Measurements from ENCODE around the gene KIFC1. TPM values are rescaled to one million over a fixed set of nuclear protein-coding genes. Genes with fewer than 3 reads are reported as not detected.

The KIFC1 gene
- total RNA-seq, 2 experiments from 2014 or later = 117 to 127 TPM

DNA sequence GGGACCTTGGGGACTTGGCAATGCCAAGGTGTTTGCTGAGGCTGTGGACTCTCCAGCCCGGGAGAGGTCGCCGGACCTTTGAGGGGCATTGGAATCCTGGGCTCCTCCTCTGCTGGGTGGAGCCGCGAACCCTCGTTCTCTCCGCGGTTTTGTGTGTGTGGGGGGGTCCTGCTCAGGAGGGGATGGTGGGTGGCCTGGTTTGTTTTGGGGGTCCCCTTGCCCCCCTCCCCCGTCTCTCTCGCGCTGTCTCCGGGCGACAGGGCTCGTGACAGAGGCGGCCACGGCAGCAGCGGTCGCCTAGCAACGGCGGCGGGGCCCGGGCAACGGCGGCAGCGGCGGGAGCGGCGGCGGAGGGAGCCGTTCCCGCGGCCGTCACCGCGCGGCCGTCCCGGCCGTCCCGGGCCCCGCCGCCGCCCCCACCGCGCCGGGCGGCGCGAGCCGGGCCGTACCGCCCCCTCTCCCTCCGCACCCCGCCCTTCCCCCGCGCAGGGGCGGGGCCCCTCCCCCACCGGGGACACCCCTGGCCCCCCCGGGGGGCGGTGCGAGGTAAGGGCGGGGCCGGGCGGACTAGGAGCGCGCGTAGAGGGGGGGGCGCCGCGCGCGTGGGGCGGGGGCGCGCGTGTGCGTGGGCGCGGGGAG is 36.1 kb downstream of the KIFC1 start:
- DNase-seq = peak; percentile 73
- ATAC-seq (ENCODE audit: low read depth) = no peak
- POLR2A ChIA-PET = interaction anchor here (1.7 kb wide), 1 partner anchor 9 kb away, joined by 7 read pairs; the partner anchor contains the start of gene SYNGAP1
- peak overlapping the region; percentile 83 for H3K27ac Mint-ChIP-seq
- peaks cover 15% of the 10 kb centered on the region for H3K36me3 Mint-ChIP-seq
- no peaks in the 10 kb centered on the region for H3K9me3 Mint-ChIP-seq
- H3K27me3 Mint-ChIP-seq = no peaks in the 10 kb centered on the region
- peaks cover 68% of the 10 kb centered on the region for H3K4me1 Mint-ChIP-seq
- peak overlapping the region; percentile 94 for H3K4me3 Mint-ChIP-seq

DNA sequence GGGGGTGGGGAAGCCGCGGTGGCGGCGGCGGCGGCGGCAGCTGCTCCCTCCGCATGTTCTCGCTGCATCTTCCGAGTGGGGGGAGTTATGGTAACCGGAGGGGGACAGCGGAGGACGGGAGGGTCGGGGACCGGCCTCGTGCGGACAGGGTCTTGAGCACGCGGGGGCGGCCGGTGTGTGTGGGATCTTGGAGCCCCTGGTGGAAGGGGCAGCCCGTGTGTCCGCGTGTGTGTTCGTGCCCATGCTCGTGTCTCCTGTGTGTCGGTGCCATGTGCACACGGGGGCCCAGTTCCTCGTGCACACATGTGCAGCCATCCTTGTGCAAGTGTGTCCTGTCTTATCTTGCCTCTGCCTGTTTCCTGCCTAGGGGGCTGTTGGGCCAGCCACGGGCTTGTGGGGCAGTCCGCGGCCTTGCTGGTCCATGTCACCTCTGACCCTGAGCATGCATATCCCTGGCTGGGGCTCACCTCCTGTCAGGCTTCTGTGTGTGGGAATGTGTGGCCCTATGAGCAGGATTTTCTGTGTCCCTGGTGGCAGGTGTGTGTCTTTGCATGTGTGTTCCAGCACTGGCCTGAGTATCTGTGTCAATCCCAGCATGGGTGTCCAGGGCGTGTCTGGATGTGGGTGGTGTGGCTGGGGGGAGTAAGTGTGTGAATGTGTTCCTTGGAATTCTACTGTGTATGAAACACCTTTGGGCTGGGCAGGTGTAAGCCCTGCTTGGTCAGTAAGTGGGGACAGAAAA is 36.8 kb downstream of the KIFC1 start:
- Mint-ChIP-seq H3K27me3 (no peaks in the 10 kb centered on the region), H3K36me3 (peaks cover 20% of the 10 kb centered on the region), H3K9me3 (no peaks in the 10 kb centered on the region), H3K4me1 (peaks cover 73% of the 10 kb centered on the region), H3K4me3 (peak overlapping the region; percentile 86), H3K27ac (peak overlapping the region; percentile 87)
- DNase-seq (peak; percentile 55), ATAC-seq (ENCODE audit: low read depth) (no peak)
- POLR2A ChIA-PET = interaction anchor here (0.5 to 2.8 kb wide), 8 partner anchors 9 to 151 kb away, joined by 3 to 22 read pairs (median 7); partner anchors contain the start of genes BAK1, SYNGAP1, ZBTB22 and ZBTB9

DNA sequence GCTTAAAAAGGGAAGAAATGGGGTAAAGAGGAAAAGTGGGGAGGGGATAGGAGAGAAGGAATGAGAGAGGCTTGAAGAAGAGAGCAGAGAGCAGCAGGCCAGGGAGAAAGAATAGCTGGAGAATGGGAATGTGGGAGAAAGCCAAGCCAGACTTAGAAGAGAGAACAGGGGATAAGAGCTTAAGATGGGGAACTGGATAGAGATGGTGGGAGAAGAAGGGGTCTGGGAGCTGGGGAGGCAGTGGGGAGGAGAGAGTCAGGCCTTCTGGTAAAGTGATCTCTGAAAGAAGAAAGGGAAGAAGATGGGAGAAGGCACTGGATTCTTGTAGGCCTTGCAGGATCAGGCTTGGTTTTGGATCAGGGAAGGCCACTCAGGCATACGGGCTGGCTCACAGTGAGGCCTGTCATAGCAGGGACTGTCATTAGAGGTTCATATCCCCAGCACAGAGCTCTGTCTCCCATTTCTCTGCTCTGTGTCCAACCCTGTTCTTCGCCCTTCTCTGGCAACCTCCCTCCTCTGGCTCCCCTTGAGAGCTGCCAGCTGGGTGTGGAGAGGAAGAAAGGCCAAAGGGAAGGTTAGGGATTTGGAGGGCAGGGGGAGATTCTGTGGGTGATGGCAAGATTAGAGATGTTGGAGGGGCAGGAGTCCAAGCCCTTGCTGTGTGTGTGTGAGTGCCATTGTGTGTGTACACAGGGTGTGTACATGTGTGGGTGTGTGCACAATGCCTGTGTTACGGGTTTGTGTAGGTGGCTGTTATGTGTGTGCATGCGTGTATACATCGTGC is 37.5 kb downstream of the KIFC1 start:
- H3K27ac Mint-ChIP-seq = peak overlapping the region; percentile 87
- peaks cover 72% of the 10 kb centered on the region for H3K4me1 Mint-ChIP-seq
- ATAC-seq (ENCODE audit: low read depth) = no peak

DNA sequence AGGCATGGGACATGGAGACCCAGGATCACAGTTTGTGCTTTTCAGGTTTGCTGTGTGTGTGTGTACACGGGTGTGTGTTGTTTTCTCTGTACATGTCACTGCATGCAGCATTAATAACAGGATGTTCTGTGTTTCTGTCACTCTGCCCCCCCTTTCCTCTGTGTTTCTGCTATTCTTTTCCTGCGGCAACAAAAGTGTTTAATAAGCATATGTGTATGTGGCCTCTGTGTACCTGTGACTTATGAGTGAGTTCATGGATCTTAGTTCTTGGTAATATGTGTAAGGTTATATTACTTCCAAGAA is 38.1 kb downstream of the KIFC1 start:
- no peaks in the 10 kb centered on the region for H3K27me3 Mint-ChIP-seq
- ATAC-seq (ENCODE audit: low read depth) = no peak
- no peaks in the 10 kb centered on the region for H3K9me3 Mint-ChIP-seq
- peak overlapping the region; percentile 86 for H3K4me3 Mint-ChIP-seq
- H3K4me1 Mint-ChIP-seq = peaks cover 66% of the 10 kb centered on the region
- H3K36me3 Mint-ChIP-seq = peaks cover 10% of the 10 kb centered on the region
- POLR2A ChIA-PET = interaction anchor here (0.6 to 2.8 kb wide), 8 partner anchors 11 to 150 kb away, joined by 3 to 28 read pairs (median 8); partner anchors contain the start of genes BAK1, CUTA, SYNGAP1 and ZBTB9
- no peak for DNase-seq
- peak overlapping the region; percentile 87 for H3K27ac Mint-ChIP-seq

More for the DNA sequence above, 37.5 kb downstream of the KIFC1 start:
- DNase-seq = no peak
- Mint-ChIP-seq H3K9me3 (no peaks in the 10 kb centered on the region), H3K27me3 (no peaks in the 10 kb centered on the region), H3K36me3 (peaks cover 15% of the 10 kb centered on the region), H3K4me3 (peak overlapping the region; percentile 86)
- POLR2A ChIA-PET = interaction anchor here (0.5 to 2.8 kb wide), 9 partner anchors 10 to 151 kb away, joined by 3 to 22 read pairs (median 7); partner anchors contain the start of genes BAK1, SYNGAP1, ZBTB22 and ZBTB9

DNA sequence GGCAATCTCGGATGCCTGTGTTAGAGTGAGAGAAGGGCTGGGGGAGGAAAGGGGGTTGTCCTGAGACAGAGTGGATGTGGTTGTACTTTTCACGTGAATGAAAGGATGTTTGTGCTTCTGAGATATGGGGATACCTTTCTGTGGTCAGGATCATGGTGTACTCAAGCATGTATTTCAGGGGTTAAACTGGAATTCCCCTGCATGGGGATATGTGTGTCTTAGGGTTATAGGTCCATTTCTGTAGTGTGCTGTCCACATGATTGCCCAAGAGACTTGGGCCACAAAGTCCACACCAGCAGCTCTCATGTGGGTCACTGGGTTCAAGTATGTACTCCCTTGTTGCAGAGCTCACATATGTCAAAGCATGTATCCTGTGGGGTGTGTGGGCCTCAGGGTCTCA is 38.7 kb downstream of the KIFC1 start:
- Mint-ChIP-seq H3K27ac (peak overlapping the region; percentile 87), H3K27me3 (no peaks in the 10 kb centered on the region), H3K4me3 (peak overlapping the region; percentile 86), H3K4me1 (peaks cover 60% of the 10 kb centered on the region), H3K36me3 (peaks cover 12% of the 10 kb centered on the region), H3K9me3 (no peaks in the 10 kb centered on the region)
- DNase-seq = no peak
- no peak for ATAC-seq (ENCODE audit: low read depth)
- POLR2A ChIA-PET = interaction anchor here (0.5 to 2.8 kb wide), 16 partner anchors 10 to 231 kb away, joined by 3 to 28 read pairs (median 6); partner anchors contain the start of genes B3GALT4, BAK1, CUTA and ITPR3

DNA sequence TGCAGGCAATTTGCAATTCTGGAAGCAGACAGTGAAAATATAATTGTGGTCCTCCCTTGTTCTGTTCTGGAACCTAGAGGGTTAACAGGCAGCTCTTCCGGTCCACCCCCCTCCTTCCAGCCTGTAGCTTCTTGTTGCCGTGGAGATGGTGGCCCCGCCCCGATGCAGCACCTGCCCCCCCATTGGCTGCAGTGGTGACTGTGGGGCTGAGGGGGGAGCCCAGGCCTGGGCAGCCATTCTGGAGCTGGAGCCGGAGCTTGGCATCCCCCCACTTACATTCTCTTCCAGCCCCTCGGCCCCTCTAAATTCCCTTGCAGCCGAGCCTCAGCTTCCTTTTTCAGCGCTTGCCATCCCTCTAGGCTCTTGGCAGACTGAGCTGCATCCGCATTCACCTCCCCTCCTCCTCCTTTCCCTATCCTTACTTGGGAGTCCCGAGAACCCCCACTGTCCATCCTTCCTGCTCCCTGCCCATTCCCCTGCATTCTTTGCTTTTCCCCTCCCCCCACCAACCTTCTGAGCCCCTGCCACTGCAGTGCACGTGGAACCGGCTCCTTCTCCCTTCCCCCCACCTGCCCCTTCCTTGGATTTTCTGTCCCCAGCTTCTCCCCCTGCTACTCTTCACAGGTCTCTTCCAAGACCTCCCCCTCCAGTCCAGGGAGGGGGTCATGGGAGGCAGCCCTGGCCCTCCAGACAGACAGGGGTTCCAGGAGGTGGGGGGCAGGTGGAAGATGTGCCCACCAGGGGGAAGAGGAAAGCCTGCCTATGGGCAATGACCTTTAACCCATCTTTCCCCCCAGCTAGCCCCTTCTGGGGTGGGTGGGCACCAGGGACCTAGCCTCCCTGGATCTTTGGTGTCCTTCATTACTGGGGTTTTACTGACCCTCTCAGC is 39.6 kb downstream of the KIFC1 start:
- H3K4me1 Mint-ChIP-seq = peaks cover 58% of the 10 kb centered on the region
- POLR2A ChIA-PET = interaction anchor here (0.6 to 2.8 kb wide), 22 partner anchors 10 to 459 kb away, joined by 3 to 28 read pairs (median 5); partner anchors contain the start of genes B3GALT4, BAK1, CUTA and ITPR3
- peaks cover 13% of the 10 kb centered on the region for H3K36me3 Mint-ChIP-seq
- peak; percentile 88 for DNase-seq
- no peaks in the 10 kb centered on the region for H3K9me3 Mint-ChIP-seq
- no peaks in the 10 kb centered on the region for H3K27me3 Mint-ChIP-seq
- peak overlapping the region; percentile 87 for H3K27ac Mint-ChIP-seq
- peak overlapping the region; percentile 86 for H3K4me3 Mint-ChIP-seq
- peak; percentile 67 for ATAC-seq (ENCODE audit: low read depth)

DNA sequence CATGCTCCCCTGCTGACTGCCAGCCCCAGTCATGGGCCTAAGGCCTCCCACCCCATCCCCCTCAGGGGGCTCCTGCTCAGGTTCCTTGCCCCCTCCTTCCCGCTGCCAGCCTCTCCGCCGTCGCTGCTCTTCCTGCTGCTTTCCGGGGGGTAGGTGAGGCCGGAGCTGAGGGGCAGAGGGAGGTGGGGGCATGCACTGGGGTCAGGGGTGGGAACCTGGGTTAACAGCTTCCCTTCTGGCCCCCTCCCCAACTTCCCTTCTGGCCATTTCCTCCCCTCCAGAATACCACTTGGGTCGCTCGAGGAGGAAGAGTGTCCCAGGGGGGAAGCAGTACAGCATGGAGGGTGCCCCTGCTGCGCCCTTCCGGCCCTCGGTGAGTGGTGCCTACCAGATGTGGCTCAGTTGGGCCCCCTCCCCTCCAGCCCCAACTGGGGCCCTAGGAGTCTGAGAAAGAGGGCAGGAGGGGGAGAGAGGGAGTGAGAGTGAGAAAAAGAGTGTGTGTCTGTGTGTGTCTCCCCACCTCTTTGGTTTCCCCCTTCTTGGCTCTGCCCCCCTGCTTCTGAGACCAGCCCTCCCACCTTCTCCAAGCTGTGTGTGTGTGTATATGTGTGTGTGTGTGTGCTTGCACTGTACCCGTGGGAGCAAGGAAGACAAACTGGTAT is 40.4 kb downstream of the KIFC1 start:
- DNase-seq = no peak
- Mint-ChIP-seq H3K9me3 (no peaks in the 10 kb centered on the region), H3K36me3 (peaks cover 13% of the 10 kb centered on the region), H3K27me3 (no peaks in the 10 kb centered on the region), H3K4me3 (peak overlapping the region; percentile 86), H3K27ac (peak overlapping the region; percentile 87), H3K4me1 (peaks cover 53% of the 10 kb centered on the region)
- POLR2A ChIA-PET = interaction anchor here (0.6 to 2.7 kb wide), 6 partner anchors 21 to 263 kb away, joined by 4 to 15 read pairs (median 6); partner anchors contain the start of genes B3GALT4, PHF1 and ZBTB9
- ATAC-seq (ENCODE audit: low read depth) = peak; percentile 13

DNA sequence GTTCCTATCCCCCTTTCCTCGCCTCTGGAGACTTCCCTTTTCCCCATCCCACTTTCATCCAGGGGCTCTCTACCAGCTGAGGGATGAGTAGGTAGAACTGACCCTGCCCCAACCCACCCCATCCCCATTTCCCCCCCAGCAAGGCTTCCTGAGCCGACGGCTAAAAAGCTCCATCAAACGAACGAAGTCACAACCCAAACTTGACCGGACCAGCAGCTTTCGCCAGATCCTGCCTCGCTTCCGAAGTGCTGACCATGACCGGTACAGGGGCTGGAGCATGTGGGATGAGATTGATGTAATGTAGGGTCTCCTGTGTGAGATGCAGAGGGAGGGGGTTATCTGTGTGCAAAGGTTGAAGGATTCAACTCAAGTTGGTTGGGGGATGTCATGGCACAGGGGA is 40.9 kb downstream of the KIFC1 start:
- DNase-seq = no peak
- POLR2A ChIA-PET = interaction anchor here (2.7 kb wide), 1 partner anchor 22 kb away, joined by 13 read pairs; the partner anchor contains the start of gene PHF1
- Mint-ChIP-seq H3K4me3 (peak overlapping the region; percentile 86), H3K36me3 (peaks cover 16% of the 10 kb centered on the region), H3K9me3 (no peaks in the 10 kb centered on the region), H3K4me1 (peaks cover 48% of the 10 kb centered on the region), H3K27me3 (no peaks in the 10 kb centered on the region), H3K27ac (peak overlapping the region; percentile 87)
- ATAC-seq (ENCODE audit: low read depth) = no peak

DNA sequence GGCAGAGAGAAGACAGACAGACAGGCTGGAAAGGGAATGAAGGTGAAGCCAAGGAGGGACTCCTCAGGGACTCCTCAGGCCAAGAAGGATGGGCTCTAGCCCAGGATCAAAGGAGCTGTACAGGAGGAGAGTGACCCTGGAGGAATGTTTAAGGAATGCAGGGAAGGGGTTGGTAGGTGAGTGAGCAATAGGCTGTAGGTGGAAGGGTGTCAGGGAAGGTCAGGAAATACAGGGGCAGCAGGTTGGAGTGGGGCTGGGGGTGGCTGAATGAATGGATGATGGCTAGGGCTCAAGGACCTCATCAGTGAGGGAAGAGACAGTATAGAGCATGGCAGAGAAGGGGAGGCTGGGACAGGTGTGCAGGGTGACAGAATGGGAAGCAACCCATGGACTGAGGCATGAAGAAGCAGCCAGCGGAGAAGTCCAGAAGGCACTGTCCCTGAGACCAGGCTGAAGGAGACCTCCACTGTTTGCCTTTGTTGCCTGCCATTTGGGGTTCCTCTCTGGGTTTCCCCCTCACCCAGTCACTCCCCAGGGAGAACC is 41.4 kb downstream of the KIFC1 start:
- no peaks in the 10 kb centered on the region for H3K27me3 Mint-ChIP-seq
- H3K4me3 Mint-ChIP-seq = peak overlapping the region; percentile 86
- H3K4me1 Mint-ChIP-seq = peaks cover 48% of the 10 kb centered on the region
- ATAC-seq (ENCODE audit: low read depth) (no peak), DNase-seq (no peak)
- POLR2A ChIA-PET = interaction anchor here (0.8 kb wide), 1 partner anchor 21 kb away, joined by 5 read pairs; the partner anchor contains the start of gene ZBTB9
- no peaks in the 10 kb centered on the region for H3K9me3 Mint-ChIP-seq
- H3K27ac Mint-ChIP-seq = peak overlapping the region; percentile 28
- H3K36me3 Mint-ChIP-seq = peaks cover 17% of the 10 kb centered on the region

DNA sequence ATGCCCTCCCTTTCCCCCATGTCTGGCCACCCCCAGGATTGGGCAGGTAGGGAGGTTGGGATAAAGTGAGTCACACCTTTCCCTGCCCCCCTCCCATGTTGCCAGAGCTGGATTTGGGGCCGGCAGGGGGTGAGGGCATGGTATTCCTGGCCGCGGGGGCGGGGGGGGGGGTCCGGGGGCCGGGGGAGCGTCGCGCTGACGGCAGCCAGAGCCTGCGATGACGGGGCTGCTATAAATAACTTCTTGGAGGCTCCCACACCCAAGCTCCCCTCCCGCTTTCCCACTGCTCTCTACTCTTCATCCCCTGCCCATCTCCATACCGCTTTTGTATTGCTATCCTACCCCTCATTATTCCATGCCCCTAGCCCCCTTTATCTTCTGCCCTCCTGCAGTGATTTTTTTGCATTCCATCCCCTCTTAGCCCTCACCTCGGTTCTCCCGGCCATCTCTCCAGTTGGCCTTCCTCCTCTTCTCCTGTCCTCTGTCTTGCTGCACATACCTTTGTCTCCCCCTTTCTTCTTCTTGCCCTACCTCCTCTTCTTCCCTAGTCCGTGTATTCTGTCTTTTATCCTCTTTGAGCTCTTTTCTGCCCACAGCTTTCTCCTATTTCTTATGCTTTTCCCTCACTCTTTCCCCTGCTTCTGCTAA is 42.0 kb downstream of the KIFC1 start:
- Mint-ChIP-seq H3K4me1 (peaks cover 43% of the 10 kb centered on the region), H3K27ac (no peak overlapping the region), H3K4me3 (no peak overlapping the region), H3K36me3 (peaks cover 23% of the 10 kb centered on the region), H3K9me3 (no peaks in the 10 kb centered on the region), H3K27me3 (no peaks in the 10 kb centered on the region)
- POLR2A ChIA-PET = interaction anchor here (0.6 to 0.8 kb wide), 2 partner anchors 20 to 127 kb away, joined by 3 to 5 read pairs; partner anchors contain the start of gene ZBTB9
- ATAC-seq (ENCODE audit: low read depth) (no peak), DNase-seq (no peak)

DNA sequence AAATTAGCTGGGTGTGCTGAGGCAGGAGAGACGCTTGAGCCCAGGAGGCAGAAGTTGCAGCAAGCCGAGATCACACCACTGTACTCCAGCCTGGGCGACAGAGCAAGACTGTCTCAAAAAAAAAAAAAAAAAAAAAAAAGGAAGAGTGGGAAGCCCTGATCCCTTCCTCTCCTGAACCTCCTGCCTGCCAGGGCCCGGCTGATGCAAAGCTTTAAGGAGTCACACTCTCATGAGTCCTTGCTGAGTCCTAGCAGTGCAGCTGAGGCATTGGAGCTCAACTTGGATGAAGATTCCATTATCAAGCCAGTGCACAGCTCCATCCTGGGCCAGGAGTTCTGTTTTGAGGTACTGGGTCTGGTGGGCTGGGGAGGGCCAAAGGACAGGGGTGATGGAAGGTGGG is 43.3 kb downstream of the KIFC1 start:
- DNase-seq (no peak), ATAC-seq (ENCODE audit: low read depth) (no peak)
- Mint-ChIP-seq H3K27me3 (no peaks in the 10 kb centered on the region), H3K4me1 (peaks cover 32% of the 10 kb centered on the region), H3K27ac (no peak overlapping the region), H3K9me3 (no peaks in the 10 kb centered on the region), H3K4me3 (no peak overlapping the region), H3K36me3 (peaks cover 26% of the 10 kb centered on the region)
- POLR2A ChIA-PET = interaction anchor here (1.3 kb wide), 1 partner anchor 19 kb away, joined by 5 read pairs; the partner anchor contains the start of gene ZBTB9
